KG1 (cell line): ENCODE data around the gene HECTD1.
"Not testable (repeated sequence)": the region's sequence is repeated elsewhere in the genome, so short reads cannot be mapped to it uniquely, and the experiment has no call there.

Source experiments
- DNase-seq: peaks from one replicate; lab custom pipeline; 2025; lab: John Stamatoyannopoulos, UW

Gene HECTD1

GRCh38 chr14:31142455-31143087 lies 65.0 kb downstream of the HECTD1 start:
- DNase-seq: no peak

DNA sequence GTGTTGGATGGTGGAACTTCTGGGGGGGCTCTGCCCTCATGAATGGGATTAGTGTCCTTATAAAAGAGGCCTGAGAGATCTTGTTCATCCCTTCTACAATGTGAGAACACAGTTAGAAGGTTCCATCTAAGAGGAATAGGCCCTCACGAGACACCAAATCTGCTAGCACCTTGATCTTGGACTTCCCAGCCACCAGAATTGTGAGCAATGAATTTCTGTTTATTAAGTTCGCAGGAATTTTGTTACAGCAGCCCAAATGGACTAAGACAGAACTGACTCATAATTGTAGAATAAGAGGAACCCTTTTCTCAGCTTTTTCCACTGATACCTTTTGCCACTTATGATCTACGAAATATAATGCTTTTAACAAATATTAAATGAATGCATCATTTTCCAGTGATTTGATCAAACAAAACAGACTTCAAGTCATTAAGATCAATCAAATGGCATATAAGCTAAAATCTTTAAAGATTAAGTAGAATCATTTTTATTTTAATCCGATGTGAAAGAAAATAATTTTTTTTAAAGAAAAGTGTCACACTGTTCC lies 68.2 kb downstream of the HECTD1 start:
- no peak for DNase-seq

GRCh38 chr14:31138301-31138700 lies 69.3 kb downstream of the HECTD1 start:
- no peak for DNase-seq

DNA sequence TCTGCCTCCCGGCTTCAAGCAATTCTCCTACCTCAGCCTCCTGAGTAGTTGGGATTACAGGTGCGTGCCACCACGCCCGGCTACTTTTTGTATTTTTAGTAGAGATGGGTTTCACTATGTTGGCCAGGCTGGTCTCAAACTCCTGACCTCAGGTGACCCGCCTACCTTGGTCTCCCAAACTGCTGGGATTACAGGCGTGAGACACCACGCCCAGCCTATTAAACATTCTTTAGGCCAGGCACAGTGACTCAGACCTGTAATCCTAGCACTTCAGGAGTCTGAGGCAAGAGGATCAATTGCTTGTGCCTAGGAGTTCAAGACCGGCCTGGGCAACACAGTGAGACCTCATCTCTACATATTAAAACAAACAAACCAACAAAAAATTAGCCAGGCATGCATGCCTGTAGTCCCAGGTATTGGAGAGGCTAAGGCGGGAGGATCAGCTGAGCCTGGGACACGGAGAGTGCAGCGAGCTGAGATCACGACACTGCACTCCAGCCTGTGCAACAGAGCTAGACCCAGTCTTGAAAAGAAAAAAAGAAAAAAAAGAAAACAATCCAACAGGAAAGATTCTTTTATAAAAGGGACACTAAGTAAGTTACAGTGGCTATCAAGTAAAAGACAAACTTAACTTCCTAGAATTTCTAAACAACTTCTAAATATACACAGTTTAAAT lies 70.2 kb downstream of the HECTD1 start:
- DNase-seq: no peak

GRCh38 chr14:31133133-31133532 lies 74.5 kb downstream of the HECTD1 start:
- DNase-seq: no peak

DNA sequence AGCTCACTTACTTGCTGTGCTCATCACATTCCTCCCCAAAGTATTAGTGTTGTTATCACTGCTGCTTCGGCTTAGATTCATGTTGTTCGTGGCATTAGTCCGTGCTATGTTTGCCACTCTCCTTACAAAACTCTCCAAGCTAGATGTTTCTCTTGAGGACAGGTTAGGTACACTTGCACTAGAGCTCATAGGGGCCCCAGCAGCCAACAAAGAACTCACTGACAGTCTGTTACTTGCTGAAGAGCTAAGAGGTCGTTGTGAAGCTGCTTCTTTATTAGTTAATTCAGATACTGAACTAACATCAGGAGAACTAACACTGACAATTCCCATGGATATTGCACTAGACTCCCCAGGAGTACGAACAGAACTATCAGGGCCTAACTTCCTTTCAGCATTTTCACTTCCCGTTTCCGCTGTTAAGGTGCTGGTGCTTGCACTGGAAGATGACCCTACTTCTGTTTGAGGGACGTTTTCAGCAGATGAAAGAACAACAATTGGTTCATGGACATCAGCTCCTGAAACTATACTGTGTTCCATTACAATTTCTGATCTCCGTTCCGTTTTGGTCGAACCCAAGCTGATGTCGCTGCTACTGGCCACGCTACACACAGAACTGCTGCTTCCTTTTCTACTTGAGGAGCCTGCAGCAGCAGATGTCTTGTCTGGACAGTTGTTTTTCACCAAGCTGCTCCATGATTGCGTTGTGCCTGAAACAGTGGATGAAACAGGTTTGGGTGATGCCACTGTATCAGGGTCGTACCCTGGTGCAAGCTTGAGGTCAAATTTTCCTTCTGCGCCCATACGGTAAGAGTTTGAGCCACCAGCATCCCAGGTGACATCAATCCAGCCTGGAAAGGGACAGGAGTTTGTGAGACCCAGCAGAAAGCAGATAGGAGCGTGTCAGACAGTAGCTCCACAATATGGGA lies 78.7 kb downstream of the HECTD1 start:
- DNase-seq: no peak

GRCh38 chr14:31127690-31128089 lies 79.9 kb downstream of the HECTD1 start:
- DNase-seq: no peak

GRCh38 chr14:31126680-31127079 lies 80.9 kb downstream of the HECTD1 start:
- DNase-seq: no peak

- DNase-seq: no peak
Observed at GRCh38 chr14:31125231-31125630, 82.4 kb downstream of the HECTD1 start.

DNA sequence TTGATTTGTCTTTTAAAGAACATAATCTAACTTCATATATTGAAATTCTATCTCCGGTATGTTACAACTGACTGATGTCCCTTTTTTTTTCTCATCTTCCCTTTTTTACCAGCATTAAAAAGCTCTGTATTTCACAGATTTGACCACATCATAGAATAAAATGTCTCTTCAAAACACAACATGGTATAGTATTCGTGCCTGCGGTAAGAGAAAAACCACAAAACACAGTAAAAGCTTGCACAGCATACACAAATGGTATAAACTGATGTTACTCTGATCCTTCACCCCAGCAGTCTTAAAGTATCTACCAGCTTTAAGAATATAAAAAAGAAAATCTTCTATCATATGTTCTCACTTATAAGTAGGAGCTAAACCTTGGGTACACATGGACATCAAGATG lies 83.4 kb downstream of the HECTD1 start:
- no peak for DNase-seq

DNA sequence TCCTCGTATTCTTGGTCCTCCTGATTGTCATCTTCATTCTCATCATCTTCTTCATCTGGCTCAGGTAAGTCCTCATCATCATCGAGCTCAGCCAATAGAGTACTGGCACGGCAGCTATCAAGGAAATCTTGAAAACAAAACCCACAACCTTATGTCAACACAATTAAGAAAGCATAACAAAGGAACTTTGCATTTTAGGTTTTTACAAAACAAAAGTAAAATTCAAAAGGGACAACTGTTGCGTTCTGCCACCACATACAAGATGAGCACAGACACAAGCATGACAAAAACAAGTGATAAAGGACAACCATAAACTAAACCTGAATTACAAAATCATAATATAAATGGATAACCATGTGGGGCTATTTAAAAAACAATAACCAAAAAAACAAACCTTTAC lies 84.7 kb downstream of the HECTD1 start:
- DNase-seq: no peak

DNA sequence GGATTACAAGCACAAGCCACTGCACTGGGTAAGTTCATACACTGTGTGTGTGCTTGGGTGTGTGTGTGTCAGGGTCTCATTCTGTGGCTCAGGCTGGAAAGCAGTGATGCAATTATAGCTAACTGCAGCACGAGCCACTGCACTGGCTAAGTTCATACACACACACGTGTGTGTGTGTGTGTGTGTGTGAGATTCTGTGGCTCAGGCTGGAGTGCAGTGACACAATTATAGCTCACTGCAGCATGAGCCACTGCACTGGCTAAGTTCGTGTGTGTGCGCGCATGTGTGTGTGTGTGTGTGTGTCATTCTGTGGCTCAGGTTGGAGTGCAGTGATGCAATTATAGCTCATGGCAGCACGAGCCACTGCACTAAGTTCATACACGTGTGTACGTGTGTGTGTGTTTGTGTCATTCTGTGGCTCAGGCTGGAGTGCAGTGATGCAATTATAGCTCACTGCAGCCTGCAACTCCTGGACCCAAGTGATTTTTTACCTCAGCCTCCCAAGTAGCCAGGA lies 85.4 kb downstream of the HECTD1 start:
- DNase-seq: no peak

- no peak for DNase-seq
Observed at GRCh38 chr14:31118892-31119291, 88.7 kb downstream of the HECTD1 start.

DNA sequence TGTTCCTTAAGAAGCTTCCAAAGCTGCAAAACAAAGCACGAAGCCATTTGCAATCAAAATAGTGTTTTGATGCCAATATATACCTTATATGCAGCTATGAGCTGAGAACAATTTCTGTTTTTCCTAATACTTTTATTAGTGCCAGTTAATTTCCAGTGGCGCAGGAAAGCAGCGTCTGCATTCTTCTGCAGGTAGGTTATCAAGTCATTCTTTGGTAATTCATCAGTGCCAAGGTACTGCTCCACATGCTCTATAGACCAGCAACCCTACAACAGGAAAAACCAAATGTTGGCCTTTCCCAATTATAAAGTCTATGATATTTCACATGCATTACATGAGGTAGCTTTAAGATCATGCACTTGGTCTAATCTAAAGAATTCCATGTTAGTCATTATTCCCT lies 93.8 kb downstream of the HECTD1 start:
- no peak for DNase-seq

- no peak for DNase-seq
Observed at GRCh38 chr14:31110872-31111271, 96.7 kb downstream of the HECTD1 start.

DNA sequence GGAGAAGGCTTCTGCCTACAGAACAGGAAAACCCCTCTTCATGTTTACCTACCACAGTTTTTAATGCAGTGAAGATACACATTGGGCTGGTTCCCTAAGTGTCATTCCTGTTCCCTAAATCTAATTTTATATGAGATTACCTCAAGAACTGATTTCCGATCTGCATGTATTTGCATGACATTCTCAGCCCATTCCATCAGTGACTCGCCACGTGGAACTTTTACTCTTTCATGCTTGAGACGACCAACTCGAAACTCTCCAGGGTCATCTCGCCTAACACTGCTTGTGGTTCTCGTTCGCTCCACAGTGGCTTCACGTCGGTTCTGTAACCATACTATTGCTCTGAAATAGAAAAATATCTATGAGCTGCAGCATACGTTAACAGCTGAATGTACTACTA lies 98.3 kb downstream of the HECTD1 start:
- DNase-seq: no peak

- no peak for DNase-seq
Observed at GRCh38 chr14:31106768-31107167, 100.8 kb downstream of the HECTD1 start.

- DNase-seq: no peak
Observed at GRCh38 chr14:31097081-31097480, 110.5 kb downstream of the HECTD1 start.

- no peak for DNase-seq
Observed at GRCh38 chr14:31096255-31096654, 111.3 kb downstream of the HECTD1 start.

GRCh38 chr14:31095817-31096216 lies 111.8 kb downstream of the HECTD1 start:
- DNase-seq: not testable (repeated sequence)

- not testable (repeated sequence) for DNase-seq
Observed at GRCh38 chr14:31093884-31094839, 113.4 kb downstream of the HECTD1 start.
